WI38 (cell line): ENCODE data around the gene KLRG1.

Experiments used
- H3K4me3 ChIP-seq: 2 replicates; pipeline ENCODE4 v1.5.1; 2011; ENCODE audit warnings: low read depth, mild to moderate bottlenecking, control low read depth, low read length
- TF ChIP-seq, protein P1 (sequence below): IDR thresholded peaks from 2 replicates; pipeline ENCODE4 v1.5.1; 2012; ENCODE audit warnings: low read depth, mild to moderate bottlenecking, control low read depth, low read length

The KLRG1 gene

DNA sequence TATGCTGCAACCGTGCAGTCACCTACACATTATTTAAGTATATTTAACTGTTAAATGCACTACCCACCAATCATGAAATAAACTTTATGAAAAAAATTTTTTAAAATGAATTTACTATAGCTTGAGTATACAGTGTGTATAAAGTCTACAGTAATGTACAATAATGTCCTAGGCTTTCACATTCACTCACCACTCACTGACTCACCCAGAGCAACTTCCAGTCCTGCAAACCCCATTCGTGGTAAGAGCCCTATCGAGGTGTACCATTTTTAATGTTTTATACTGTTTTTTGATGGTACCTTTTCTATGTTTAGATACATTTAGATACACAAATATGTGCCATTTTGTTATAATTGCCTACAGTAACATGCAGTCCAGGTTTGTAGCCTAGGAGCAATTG, 48.1 kb downstream of the KLRG1 start:
- H3K4me3 ChIP-seq: no peak overlapping the region
- TF ChIP-seq, protein P1, sequence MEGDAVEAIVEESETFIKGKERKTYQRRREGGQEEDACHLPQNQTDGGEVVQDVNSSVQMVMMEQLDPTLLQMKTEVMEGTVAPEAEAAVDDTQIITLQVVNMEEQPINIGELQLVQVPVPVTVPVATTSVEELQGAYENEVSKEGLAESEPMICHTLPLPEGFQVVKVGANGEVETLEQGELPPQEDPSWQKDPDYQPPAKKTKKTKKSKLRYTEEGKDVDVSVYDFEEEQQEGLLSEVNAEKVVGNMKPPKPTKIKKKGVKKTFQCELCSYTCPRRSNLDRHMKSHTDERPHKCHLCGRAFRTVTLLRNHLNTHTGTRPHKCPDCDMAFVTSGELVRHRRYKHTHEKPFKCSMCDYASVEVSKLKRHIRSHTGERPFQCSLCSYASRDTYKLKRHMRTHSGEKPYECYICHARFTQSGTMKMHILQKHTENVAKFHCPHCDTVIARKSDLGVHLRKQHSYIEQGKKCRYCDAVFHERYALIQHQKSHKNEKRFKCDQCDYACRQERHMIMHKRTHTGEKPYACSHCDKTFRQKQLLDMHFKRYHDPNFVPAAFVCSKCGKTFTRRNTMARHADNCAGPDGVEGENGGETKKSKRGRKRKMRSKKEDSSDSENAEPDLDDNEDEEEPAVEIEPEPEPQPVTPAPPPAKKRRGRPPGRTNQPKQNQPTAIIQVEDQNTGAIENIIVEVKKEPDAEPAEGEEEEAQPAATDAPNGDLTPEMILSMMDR: no peak

DNA sequence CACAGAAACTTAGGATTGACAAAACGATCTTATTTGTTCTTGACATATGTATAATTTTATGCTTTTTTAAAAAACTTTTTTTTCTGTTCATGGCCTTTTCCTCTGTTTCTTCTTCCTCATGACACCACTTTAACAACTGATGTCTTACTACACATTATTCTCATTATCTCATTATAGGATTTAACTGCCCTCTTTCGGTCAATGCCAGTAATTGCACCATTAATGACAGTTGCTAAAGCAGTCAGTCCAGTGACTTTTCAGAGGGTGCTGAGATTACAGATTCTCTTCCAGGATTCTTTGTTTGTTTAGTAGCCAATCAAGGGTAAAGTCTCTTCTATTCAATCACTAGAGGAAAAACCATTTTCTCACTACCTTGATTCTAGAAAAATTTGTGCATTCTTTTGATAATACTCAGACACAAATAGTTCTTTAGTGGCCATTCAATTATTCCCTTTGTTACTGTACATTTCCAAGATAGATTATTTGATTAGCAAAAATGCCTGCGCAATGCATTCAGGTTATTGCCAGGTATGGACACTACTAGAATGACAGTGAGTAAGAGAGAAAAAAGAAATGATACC, 50.1 kb downstream of the KLRG1 start:
- no peak overlapping the region for H3K4me3 ChIP-seq
- TF ChIP-seq, protein P1: peak; percentile 37

DNA sequence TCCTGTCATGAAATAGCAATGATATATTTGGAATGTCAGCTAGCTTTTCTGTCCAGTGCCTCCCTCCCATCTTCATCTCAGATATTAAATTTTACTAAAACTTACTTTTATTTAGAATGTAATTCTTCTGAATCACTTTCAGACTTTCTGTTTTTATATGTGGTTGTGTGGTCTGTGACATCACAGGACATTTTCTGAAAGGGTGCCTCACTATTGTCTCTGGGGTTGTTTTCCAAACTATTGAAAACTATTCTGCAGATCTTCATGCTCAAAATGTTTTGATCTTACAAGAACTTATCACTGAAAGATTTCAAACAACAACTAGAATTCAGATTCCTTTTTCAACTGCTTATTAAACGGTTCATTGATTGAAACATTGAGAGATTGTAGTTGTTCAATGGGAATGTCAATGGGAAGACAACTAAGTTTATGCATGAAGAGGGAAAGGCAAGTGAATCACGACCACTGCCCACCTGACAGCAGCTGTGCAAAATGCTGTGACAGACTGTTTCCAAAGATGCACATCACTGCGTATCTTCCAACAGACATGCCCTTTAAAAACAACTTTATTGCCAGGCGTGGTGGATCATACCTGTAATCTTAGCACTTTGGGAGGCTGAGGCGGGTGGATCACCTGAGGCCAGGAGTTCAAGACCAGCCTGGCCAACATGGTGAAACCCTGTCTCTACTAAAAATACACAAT, 51.3 kb downstream of the KLRG1 start:
- H3K4me3 ChIP-seq: no peak overlapping the region
- TF ChIP-seq, protein P1: no peak

DNA sequence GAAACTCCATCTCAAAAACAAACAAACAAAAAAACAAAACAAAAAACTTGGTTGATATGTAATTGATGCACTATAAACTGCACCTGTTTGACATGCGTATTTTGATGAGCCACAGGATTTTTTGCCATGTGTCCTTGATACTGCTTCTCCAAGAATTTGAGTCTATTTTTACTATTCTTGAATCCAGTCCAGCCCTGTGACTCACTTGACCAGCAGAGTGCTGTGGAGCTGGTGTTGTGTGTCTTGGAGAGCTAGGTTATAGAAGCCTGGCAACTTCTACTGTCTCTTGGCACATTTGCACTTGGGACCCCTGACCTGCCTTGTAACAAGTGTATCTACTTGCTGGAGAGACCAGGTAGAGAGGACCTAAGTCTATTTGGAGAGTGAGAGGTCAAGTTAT, 52.0 kb downstream of the KLRG1 start:
- TF ChIP-seq, protein P1: no peak
- no peak overlapping the region for H3K4me3 ChIP-seq

DNA sequence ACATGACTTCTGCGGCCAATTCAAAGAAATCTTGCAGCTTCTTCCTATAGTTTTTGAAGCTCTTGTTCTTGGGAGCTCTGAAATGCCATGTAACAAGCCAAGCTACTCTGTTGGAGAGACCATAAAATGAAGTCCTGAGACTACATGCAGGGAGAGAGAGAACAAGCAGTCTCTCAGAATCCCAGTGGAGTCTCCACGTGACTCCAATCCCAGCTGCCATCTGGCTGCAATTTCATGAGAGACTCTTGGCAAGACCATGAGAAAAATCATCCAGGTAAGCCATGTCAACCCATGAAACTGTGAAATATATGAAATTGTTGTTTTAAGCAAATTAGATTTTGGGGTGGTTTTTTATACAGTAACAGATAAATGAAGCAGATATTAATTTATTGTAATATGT, 54.4 kb downstream of the KLRG1 start:
- no peak overlapping the region for H3K4me3 ChIP-seq
- TF ChIP-seq, protein P1: no peak

DNA sequence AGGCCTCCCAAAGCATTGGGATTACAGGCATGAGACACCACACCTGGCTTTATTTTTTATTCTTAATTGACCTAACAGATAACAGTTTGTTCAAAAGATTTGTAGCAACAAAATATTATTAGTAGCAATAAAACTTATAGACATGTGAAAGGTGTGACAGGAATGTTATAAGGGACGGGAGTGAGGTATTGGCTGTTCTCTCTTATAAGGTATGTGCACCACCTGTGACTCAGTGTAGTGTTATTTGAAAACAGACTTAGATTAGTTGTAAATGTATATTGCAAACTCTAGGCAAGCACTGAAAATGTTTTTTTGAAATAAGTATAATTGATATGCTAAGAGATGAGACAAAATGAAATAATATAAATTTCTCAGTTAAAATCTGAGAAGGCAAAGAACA, 57.8 kb downstream of the KLRG1 start:
- TF ChIP-seq, protein P1: no peak
- no peak overlapping the region for H3K4me3 ChIP-seq

DNA sequence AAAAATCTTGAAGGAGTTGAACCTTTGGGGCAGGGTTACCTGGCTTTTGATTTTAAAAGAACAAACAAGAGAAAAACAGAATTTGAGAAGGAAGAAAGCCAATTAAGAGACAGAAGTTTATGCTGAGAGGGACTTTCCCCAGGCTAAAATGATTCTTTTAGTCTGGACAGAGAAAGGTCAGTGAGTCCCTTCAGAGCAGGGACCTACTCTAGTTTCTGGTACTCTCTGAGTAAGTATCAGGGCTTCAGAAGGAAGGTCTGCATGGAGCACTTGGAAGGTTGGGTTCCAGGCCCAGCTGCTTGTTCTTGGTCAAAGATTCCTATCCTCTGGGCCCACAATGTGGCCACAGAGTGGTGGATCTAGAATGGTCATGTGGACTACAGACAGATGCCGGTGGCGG, 59.6 kb downstream of the KLRG1 start:
- no peak overlapping the region for H3K4me3 ChIP-seq
- TF ChIP-seq, protein P1: no peak
